Measurements from ENCODE around the gene CDKN1C.
A peak's percentile ranks its signal among the peaks of the same experiment; 100 is the strongest.

The CDKN1C gene

GRCh38 chr11:2887515-2888195, 2.1 kb upstream of the CDKN1C start:
- no peak for DNase-seq

- no peak for DNase-seq
These were observed 1.4 kb upstream of the CDKN1C start for GRCh38 chr11:2886936-2887335.

- DNase-seq: no peak
These were observed 768 bp upstream of the CDKN1C start for GRCh38 chr11:2886191-2886894.

- peak; percentile 34 for DNase-seq
These were observed 428 bp downstream of the CDKN1C start for GRCh38 chr11:2885017-2885677.

- DNase-seq: peak; percentile 20
These were observed 1.4 kb downstream of the CDKN1C start for GRCh38 chr11:2883979-2884815.

GRCh38 chr11:2883640-2883978, 2.0 kb downstream of the CDKN1C start:
- DNase-seq: no peak

- DNase-seq: no peak
These were observed 3.0 kb downstream of the CDKN1C start for GRCh38 chr11:2882396-2883110.

GRCh38 chr11:2881981-2882375, 3.6 kb downstream of the CDKN1C start:
- DNase-seq: no peak

GRCh38 chr11:2881076-2881980, 4.2 kb downstream of the CDKN1C start:
- no peak for DNase-seq

- no peak for DNase-seq
These were observed 4.9 kb downstream of the CDKN1C start for GRCh38 chr11:2880646-2881045.

- no peak for DNase-seq
These were observed 6.8 kb downstream of the CDKN1C start for GRCh38 chr11:2878782-2879181.

GRCh38 chr11:2877474-2877873, 8.1 kb downstream of the CDKN1C start:
- DNase-seq: no peak

GRCh38 chr11:2874963-2875362, 10.6 kb downstream of the CDKN1C start:
- DNase-seq: no peak

- DNase-seq: no peak
These were observed 14.4 kb downstream of the CDKN1C start for GRCh38 chr11:2870969-2871680.

- no peak for DNase-seq
These were observed 15.1 kb downstream of the CDKN1C start for GRCh38 chr11:2870460-2870859.

GRCh38 chr11:2869561-2870427, 15.8 kb downstream of the CDKN1C start:
- no peak for DNase-seq

- DNase-seq: no peak
These were observed 16.4 kb downstream of the CDKN1C start for GRCh38 chr11:2869134-2869526.

GRCh38 chr11:2868506-2869133, 17.0 kb downstream of the CDKN1C start:
- no peak for DNase-seq
